DMS79 treated with DMSO at 0.1 percent for 48 hours (cell line): Measurements from ENCODE around the gene PRSS56.

Experiments
- DNase-seq: peaks from one replicate; lab custom pipeline; 2025; lab: John Stamatoyannopoulos, UW

The PRSS56 gene

DNA sequence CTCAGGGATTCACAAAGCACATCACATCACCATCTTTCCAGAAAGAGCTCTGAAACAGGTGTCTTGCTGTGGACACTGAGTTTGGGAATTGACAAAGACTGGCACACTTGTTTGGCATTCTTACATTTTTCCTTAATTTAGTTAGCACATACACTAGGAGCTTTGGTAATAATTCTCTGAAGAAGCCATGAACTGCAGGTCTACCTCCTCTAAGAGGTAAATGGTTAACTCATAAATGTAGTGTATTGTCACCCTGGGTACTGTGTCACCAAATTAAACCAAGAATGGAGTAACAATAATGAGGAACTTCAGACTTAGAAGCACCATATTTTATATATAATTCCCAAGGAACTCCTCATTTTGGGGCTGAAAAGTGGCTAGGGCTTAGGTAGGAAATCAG lies 52.9 kb downstream of the PRSS56 start:
- DNase-seq, result no peak

DNA sequence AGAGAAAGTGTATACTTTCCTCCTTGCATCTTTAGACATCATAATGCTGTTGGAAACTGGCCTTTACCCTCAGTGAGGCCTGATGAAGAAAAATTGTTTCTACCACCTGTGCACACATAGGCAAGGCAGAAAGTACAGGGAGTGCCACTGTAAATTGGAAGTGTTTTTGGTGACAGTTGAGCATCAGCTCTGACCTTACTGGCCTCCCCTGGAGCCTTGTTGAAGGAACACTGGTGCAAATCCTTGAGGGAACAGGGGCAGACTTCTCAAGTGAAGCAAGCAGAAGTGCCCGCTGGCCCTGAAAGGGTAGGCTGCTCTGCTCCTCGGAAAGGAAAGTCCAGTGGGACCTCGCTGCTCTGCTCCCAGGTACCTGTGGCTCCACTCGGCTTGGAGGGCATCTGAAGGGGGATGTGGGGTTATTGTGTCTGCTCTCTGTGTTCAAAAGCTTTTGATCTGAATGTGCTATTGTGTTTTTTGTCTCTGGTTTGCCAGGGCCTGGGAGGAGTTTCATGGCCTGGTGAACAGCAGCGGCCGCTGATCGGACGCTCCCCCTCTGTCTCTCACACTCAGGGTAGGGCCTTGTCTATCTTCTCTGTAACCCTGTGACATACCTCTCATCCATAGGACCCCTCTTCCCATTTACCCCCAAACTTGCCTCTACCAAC lies 53.7 kb downstream of the PRSS56 start:
- DNase-seq, result no peak

DNA sequence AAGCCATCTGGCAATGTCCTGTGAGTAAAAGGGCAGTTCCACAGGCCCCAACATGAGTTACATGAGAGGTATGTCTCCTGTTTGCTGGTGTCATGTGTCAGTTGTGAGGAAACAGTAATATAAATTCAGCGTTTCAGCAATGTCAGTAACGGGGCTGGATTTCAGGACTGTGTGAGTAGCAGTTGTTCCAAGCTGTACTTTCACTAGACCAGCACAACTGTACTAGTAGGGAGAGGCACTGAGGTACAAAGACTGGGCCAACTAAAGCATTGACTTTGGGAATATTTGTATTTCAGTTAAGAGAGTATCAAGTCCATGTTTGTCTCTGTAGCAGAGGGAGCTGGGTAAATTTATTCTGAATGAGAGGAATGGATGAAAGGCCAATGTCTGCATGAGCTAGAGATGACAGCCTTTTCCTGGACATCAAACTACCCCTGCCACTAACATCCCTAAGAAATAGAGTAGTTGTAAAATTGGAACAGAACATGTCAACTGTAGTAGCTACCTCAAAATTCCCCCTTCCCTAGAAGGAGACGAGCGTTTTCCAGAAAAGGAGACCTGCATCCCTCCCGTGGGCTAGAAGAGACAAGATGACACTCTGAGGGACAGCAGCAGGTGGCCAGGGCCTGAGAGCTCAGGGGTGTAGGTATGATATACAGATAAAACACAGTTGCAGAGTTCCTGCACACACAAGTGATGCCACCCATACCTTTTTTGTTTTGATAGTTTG lies 54.7 kb downstream of the PRSS56 start:
- DNase-seq, result no peak
